B cell (primary cell): ENCODE measurements around the gene RNF126. TPM values are rescaled to one million over a fixed set of nuclear protein-coding genes. Genes with fewer than 3 reads are reported as not detected.
"Not testable (repeated sequence)": the region's sequence is repeated elsewhere in the genome, so short reads cannot be mapped to it uniquely, and the experiment has no call there.

Experiments
- ATAC-seq: fragments of 200-7000 bp; cut with Tn5 transposase; one replicate; pipeline ENCODE4 v1.10.0; 2021; ENCODE audit warnings: low read depth, mild to moderate bottlenecking, moderate number of reproducible peaks, moderate library complexity
- CTCF ChIA-PET: fragments of 350-600 bp; sonication (Branson Sonifier 250); formaldehyde crosslinking; loops from one replicate; lab custom pipeline; 2021; ENCODE audit warnings: antibody characterized with exemption, inconsistent platforms; lab: Charles Lee
- POLR2A ChIA-PET: fragments of 350-600 bp; sonication (Branson Sonifier 250); formaldehyde crosslinking; loops from one replicate; lab custom pipeline; 2021; ENCODE audit warnings: antibody characterized with exemption; lab: Charles Lee
- DNase-seq: peaks from one replicate; pipeline ENCODE4 v3.0.0; 2013
- H2AFZ ChIP-seq: 2 replicates; pipeline ENCODE4 v1.6.1; 2012; ENCODE audit warnings: mild to moderate bottlenecking, low read depth, low read length; ENCODE audit not compliant: insufficient read depth, poor library complexity, severe bottlenecking
- H3K27ac ChIP-seq, 2 donors: 1 replicate in 1 of 2; 2 replicates in 1 of 2; pipeline ENCODE4 v1.5.1; 2012 to 2013; ENCODE audit warnings: low read length in 2 of 2, mild to moderate bottlenecking in 2 of 2, moderate library complexity in 1 of 2
- H3K27me3 ChIP-seq, 4 experiments: fragments of 200-600 bp in 1 of 4; sonication (generic) in 1 of 4; replicated peaks in 1 of 4; 1 replicate in 2 of 4; 2 replicates in 2 of 4; pipeline versions ENCODE4 v1.6.1 to v1.7.0; 2013 to 2016; ENCODE audit warnings: low read length in 3 of 4, mild to moderate bottlenecking in 2 of 4, mixed read lengths in 1 of 4, moderate library complexity in 1 of 4; ENCODE audit not compliant: insufficient read depth in 4 of 4, control insufficient read depth in 3 of 4; ENCODE audit errors: control extremely low read depth in 1 of 4
- H3K36me3 ChIP-seq, 2 experiments: replicated peaks in 1 of 2; 1 replicate in 1 of 2; 2 replicates in 1 of 2; pipeline versions ENCODE4 v1.6.1 to v1.7.1; 2013; ENCODE audit warnings: low read length in 1 of 2; ENCODE audit not compliant: insufficient read depth in 2 of 2, control insufficient read depth in 1 of 2; ENCODE audit errors: control extremely low read depth in 1 of 2, extremely low read depth in 1 of 2
- H3K4me1 ChIP-seq, 2 donors: fragments of 200-600 bp in 1 of 2; sonication (generic) in 1 of 2; 1 replicate in 1 of 2; 2 replicates in 1 of 2; pipeline versions ENCODE4 v1.5.1 to v1.6.1; 2013 to 2017; ENCODE audit warnings: low read length in 2 of 2; ENCODE audit not compliant: control insufficient read depth in 2 of 2, insufficient read depth in 2 of 2
- H3K4me2 ChIP-seq: replicated peaks from 2 replicates; pipeline ENCODE3; 2012; ENCODE audit warnings: mild to moderate bottlenecking, low read depth, low read length; ENCODE audit not compliant: poor library complexity, severe bottlenecking
- H3K4me3 ChIP-seq, 5 experiments: fragments of 200-600 bp in 1 of 5; sonication (generic) in 1 of 5; 1 replicate in 3 of 5; 2 replicates in 2 of 5; pipeline versions ENCODE4 v1.5.1 to v1.7.0; 2011 to 2016; ENCODE audit warnings: low read length in 4 of 5, mild to moderate bottlenecking in 4 of 5, low read depth in 2 of 5, control low read depth in 1 of 5, moderate library complexity in 1 of 5; ENCODE audit not compliant: insufficient read depth in 1 of 5; ENCODE audit errors: control extremely low read depth in 1 of 5, extremely low read depth in 1 of 5
- H3K79me2 ChIP-seq: fragments of 200-600 bp; sonication (generic); one replicate; pipeline ENCODE4 v1.6.0; 2016; ENCODE audit warnings: low read length; ENCODE audit not compliant: control insufficient read depth, insufficient read depth
- H3K9ac ChIP-seq: fragments of 200-600 bp; sonication (generic); 2 replicates; pipeline ENCODE4 v1.6.1; 2017; ENCODE audit warnings: mild to moderate bottlenecking, low read length, moderate library complexity
- H3K9me3 ChIP-seq, 3 donors: one replicate each; pipeline versions ENCODE4 v1.6.1 to v1.7.1; 2013; ENCODE audit warnings: low read length in 2 of 3; ENCODE audit not compliant: control insufficient read depth in 2 of 3, insufficient read depth in 1 of 3; ENCODE audit errors: control extremely low read depth in 1 of 3
- H4K20me1 ChIP-seq: 2 replicates; pipeline ENCODE4 v1.6.0; 2012; ENCODE audit warnings: mild to moderate bottlenecking, low read length; ENCODE audit not compliant: insufficient read depth, control insufficient read depth, poor library complexity, severe bottlenecking
- H3K27ac Mint-ChIP-seq: one replicate; pipeline ENCODE4 v1.8.0; 2021; ENCODE audit warnings: mixed read lengths
- H3K27me3 Mint-ChIP-seq: one replicate; pipeline ENCODE4 v1.8.0; 2021; ENCODE audit warnings: mixed read lengths
- H3K4me1 Mint-ChIP-seq: one replicate; pipeline ENCODE4 v1.8.0; 2021; ENCODE audit warnings: mixed read lengths
- H3K4me3 Mint-ChIP-seq: one replicate; pipeline ENCODE4 v1.8.0; 2021; ENCODE audit warnings: mixed read lengths
- H3K9me3 Mint-ChIP-seq: one replicate; pipeline ENCODE4 v1.8.0; 2022; ENCODE audit warnings: mixed read lengths; ENCODE audit not compliant: insufficient read depth
- WGBS: methylation state at CpG from one replicate; pipeline ENCODE4 v1.1.5; 2013; ENCODE audit warnings: missing lambda C conversion rate; ENCODE audit not compliant: insufficient coverage; 5-methylcytosine and 5-hydroxymethylcytosine counted together
- intact Hi-C: fragments of 100-400 bp; cut with micrococcal nuclease; formaldehyde crosslinking; loops from one replicate; pipeline ENCODE4 v1.10.0; 2022
- polyA plus RNA-seq: library from polyadenylated mRNA; depleted of rRNA; stranded (reverse); fragments of >200 nt; gene quantifications from 2 replicates; pipeline ENCODE4 v1.2.3, GENCODE V29; 2012
- total RNA-seq, 2 donors: library from RNA; stranded (reverse); fragments of 120-200 nt in 1 of 2; gene quantifications; 1 replicate in 1 of 2; 2 replicates in 1 of 2; pipeline versions ENCODE4 v1.2.3 to v1.2.4, GENCODE V29; 2013 to 2022

RNF126 gene
- total and polyA plus RNA-seq, 2 donors (not counting 1 experiment from before 2014, with no cell fraction given): 74.3 to 118 TPM

DNA sequence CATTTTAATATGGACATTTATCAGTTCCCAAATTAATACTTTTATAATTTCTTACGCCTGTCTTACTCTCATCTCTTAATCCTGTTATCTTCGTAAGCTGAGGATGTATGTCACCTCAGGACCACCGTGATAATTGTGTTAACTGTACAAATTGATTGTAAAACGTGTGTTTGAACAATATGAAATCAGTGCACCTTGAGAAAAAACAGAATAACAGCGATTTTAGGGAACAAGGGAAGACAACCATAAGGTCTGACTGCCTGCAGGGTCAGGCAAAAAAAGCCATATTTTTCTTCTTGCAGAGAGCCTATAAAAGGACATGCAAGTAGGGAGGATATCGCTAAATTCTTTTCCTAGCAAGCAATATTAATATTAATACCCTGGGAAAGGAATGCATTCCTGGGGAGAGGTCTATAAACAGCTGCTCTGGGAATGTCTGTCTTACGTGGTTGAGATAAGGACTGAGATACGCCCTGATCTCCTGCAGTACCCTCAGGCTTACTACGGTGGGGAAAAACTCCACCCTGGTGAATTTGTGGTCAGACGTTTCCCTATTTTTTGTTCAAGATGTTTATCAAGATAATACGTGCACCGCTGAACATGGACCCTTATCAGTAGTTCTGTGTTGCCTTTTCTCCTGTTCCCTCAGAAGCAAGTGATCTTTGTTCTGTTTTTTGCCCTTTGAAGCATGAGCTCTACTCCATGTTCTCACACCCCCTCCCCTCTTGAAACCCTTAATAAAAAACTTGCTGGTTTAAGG, 5.8 kb upstream of the RNF126 start:
- H3K4me3 ChIP-seq, H4K20me1 ChIP-seq, H3K27me3 ChIP-seq, H3K9me3 ChIP-seq, H3K9me3 Mint-ChIP-seq, POLR2A ChIA-PET, H3K79me2 ChIP-seq, ATAC-seq, H3K27ac ChIP-seq, H3K4me2 ChIP-seq, H3K4me1 Mint-ChIP-seq, H3K36me3 ChIP-seq, H3K4me3 Mint-ChIP-seq, DNase-seq, H2AFZ ChIP-seq, H3K27me3 Mint-ChIP-seq, H3K27ac Mint-ChIP-seq, H3K9ac ChIP-seq: not testable (repeated sequence)
- intact Hi-C loops: loop anchor here (10.0 kb wide), 1 partner anchor 256 kb away; the partner anchor contains the start of gene ARID3A
- CTCF ChIA-PET: interaction anchor here (2.4 kb wide), 1 partner anchor 65 kb away, joined by 8 read pairs; no protein-coding TSS in a partner anchor
- WGBS: 20% methylated on average over 8 of the region's 12 CpGs
- H3K4me1 ChIP-seq: peaks cover 0 to 14% of the 10 kb centered on the region in 2 donors

DNA sequence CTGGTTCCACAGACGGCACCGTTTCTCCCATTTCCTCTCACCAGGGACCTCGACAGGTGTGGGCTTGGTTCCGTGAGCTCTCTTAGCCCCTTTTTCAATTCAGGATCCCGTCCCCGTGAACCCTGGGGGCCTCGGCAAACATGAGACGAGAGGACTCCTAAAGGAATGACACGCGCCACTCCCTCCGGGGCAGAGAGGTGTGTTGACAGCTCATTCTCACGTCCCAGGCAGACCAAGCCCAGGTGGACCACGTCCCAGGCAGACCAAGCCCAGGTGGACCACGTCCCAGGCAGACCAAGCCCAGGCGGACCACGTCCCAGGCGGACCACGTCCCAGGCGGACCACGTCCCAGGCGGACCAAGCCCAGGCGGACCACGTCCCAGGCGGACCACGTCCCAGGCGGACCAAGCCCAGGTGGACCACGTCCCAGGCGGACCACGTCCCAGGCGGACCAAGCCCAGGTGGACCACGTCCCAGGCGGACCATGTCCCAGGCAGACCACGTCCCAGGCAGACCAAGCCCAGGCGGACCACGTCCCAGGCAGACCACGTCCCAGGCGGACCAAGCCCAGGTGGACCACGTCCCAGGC, 4.1 kb upstream of the RNF126 start:
- H3K9me3 Mint-ChIP-seq, H3K4me3 ChIP-seq, H3K27ac ChIP-seq, DNase-seq, H3K9ac ChIP-seq, H2AFZ ChIP-seq, H3K27ac Mint-ChIP-seq, ATAC-seq, H4K20me1 ChIP-seq, H3K4me3 Mint-ChIP-seq, H3K36me3 ChIP-seq, POLR2A ChIA-PET, H3K4me2 ChIP-seq, H3K27me3 Mint-ChIP-seq, H3K27me3 ChIP-seq: not testable (repeated sequence)
- H3K4me1 ChIP-seq: peaks cover 5 to 21% of the 10 kb centered on the region in 2 donors
- CTCF ChIA-PET: interaction anchor here (0.8 kb wide), 1 partner anchor 67 kb away, joined by 6 read pairs; no protein-coding TSS in a partner anchor
- H3K79me2 ChIP-seq: peaks cover 16% of the 10 kb centered on the region
- H3K9me3 ChIP-seq: peaks cover 0 to 13% (median 0%) of the 10 kb centered on the region in 3 donors
- intact Hi-C loops: loop anchor here (10.0 kb wide), 1 partner anchor 258 kb away; the partner anchor contains the start of gene ARID3A
- 85% methylated on average over 34 of the region's 38 CpGs for WGBS
- H3K4me1 Mint-ChIP-seq: peaks cover 14% of the 10 kb centered on the region
